Thyroid gland (tissue), 4 donors: ENCODE results near the gene ITIH2.

Source experiments
- CTCF ChIP-seq, 6 experiments: fragments of 200-600 bp in 3 of 6; fragments of 450-650 bp in 3 of 6; sonication (generic) in 3 of 6; IDR thresholded peaks; one replicate each; pipeline ENCODE4 v1.5.1; 2016 to 2019; ENCODE audit warnings: antibody characterized with exemption in 6 of 6, mild to moderate bottlenecking in 2 of 6, inconsistent platforms in 1 of 6, moderate library complexity in 1 of 6
- POLR2A ChIP-seq, 2 donors: fragments of 450-650 bp; IDR thresholded peaks; one replicate each; pipeline ENCODE4 v1.6.1; 2017; ENCODE audit warnings: antibody characterized with exemption in 2 of 2, mild to moderate bottlenecking in 2 of 2, moderate library complexity in 1 of 2

DNA sequence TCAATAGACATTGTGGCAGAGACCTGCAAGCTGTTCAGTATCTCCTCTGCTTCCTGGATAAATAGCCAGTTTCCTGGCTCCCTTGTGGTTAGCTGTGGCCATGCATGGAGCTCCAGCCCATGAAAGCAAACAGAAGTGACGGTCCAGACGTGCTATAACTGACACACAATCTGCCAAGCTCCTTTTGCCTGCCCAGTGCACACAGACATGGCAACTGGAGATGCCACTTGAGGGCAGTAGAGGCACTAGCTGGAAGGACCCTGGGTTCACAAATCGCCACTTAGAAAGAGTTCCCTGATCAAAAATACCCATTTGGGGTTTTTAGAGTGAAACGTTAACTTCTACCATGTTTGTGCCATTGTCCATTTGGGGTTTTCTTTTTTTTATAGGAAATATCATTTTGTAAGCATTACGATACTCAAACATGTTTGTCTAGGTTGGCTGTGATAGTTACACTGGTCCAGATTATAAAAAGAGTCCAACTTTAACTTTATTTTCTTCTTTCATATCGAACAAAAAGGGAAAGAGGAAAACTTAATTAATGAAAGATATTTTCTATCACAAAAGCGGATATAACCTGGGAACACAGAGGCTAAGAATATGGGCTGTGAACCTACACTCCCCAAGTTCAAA, 53.4 kb downstream of the ITIH2 start:
- TF ChIP-seq CTCF (IDR thresholded peaks at IDR 0.05) (peak in 3 of 6 experiments; percentile 30 to 44 (median 34)), POLR2A (IDR thresholded peaks at IDR 0.05) (no peak)
